Activated CD4-positive, alpha-beta T cell treated with anti-CD3 and anti-CD28 coated beads for 4 hours (primary cell): Measurements from ENCODE around the gene MAB21L2.
"Not testable (repeated sequence)": the region's sequence is repeated elsewhere in the genome, so short reads cannot be mapped to it uniquely, and the experiment has no call there.

Source experiments
- DNase-seq, 2 donors: peaks; one replicate each; pipeline ENCODE4 v3.0.0-alpha.2; 2020

The MAB21L2 gene

DNA sequence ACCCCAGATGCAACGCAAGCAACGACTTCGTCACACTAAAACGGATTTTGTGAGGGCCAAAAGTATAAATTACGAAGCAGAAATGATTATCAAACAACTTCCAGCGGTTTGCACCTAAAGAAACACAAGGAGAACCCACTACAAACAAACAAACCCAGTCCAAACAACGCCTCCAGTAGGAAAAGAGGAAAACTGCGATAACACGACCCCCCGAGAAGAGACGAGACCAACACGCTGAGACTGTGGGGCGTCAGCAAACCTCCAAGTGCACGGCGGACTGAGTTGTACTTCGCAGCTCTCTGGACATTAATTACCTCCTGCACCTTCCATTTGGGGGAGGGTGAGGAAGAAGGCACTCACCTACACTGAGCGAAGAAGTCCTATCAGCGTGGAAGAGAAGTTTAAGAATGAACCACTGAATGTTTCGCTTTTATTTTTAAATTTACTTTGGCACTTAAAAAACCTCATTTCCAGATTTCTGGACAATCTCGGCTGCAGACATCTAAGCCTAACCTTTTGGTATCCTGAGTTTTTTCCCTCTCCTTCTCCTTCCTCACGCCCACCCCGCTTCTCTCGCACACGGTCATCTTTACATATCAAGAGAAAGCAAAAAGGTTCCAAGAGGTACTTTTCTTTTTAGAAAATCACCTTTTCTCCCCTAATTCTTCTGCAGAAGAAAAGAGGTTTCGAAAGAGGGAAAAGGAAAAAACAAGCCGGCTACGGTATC is at the start of gene MAB21L2:
Gene MAB21L2 (plus strand): TSS at position 6 of the 727 bp plus-strand sequence. CDS start 879 bp downstream, outside the sequence.
- no peak for DNase-seq

DNA sequence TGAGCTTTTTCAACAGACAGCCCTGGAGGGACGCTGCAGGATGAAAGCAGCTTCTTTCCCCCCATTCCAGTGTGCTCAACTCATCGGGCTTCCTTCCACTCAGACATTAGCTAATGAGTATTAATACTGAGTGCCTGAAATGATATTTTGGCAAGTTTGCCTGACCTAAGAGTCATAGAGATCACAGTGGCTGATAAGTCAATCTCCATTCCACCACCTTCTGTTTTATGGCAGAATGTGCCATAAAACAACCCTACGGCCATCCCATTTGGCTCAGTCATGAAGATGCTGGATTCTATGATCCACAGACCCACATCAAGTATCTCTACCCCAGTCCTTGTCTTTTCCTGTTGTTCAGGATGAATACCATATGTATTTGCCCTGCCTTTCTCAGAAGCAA is 48.3 kb upstream of the MAB21L2 start:
- DNase-seq, result no peak

DNA sequence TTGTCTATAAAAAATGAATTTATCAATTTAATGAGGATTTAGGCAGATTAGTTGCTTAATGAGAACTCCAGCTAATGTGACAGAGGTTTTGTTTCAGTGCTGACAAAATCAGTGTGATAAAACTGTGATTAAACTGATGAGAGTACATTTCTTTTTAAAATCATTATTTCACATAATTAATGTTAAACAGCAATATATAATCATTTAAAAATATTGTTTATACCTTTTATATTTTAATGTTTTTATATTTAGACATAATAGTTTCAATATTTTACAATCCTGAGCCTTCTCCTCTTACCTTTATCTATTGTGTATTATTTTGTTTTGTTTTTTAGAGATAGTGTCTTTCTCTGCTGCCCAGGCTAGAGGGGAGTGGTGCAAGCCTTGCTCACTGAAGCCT is 47.1 kb upstream of the MAB21L2 start:
- no peak for DNase-seq

DNA sequence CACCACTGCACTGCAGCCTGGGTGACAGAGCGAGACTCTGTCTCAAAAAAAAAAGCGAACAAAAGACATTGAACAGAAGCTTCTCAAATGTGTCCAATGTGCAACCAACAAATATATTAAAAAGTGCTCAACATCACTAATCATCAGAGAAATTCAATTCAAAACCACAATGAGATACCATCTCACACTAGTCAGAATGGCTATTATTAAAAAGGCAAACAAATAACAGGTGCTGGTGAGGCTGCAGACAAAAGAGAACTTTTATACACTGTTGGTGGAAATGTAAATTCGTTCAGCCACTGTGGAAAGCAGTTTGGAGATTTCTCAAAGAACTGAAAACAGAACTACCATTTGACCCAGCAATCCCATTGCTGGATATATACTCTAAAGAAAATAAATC is 44.0 kb upstream of the MAB21L2 start:
- DNase-seq, result not testable (repeated sequence)

DNA sequence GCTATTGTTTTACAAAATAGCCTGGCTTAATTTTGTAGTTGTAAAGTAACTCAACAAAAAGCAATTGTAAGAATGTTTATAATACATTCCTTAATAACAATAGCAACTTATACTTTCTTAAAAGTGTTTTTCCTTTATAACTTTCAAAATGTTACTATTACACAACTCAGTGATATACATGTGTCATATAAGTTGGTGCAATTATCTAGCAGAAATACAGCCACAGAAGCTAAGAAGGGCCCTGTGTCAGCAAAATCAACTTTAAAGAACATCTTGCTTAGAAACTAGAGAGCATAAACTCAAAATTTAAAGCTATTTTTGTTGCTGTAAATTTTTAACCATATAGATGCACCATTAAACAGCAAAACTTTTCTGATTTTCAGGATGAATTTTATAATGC is 41.4 kb upstream of the MAB21L2 start:
- no peak for DNase-seq

DNA sequence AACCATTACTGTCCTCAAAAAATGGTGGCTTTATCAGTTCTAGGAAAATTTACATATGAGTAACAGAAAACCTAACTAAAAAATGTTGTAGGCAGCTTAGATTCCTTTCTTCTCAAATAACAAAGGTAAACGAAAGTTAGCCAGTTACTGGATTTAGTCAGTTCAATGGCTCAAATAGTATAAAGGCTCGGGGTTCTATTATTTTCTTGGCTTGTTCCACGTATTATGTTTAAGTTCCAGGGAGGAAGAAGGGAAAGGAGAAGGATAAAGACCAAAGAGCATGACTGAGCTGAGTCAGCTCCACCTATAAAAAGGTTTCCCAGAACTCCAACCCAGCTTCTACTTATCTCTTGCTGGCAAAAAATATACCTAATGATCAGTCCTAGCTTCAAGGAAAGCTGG is 41.0 kb upstream of the MAB21L2 start:
- no peak for DNase-seq

DNA sequence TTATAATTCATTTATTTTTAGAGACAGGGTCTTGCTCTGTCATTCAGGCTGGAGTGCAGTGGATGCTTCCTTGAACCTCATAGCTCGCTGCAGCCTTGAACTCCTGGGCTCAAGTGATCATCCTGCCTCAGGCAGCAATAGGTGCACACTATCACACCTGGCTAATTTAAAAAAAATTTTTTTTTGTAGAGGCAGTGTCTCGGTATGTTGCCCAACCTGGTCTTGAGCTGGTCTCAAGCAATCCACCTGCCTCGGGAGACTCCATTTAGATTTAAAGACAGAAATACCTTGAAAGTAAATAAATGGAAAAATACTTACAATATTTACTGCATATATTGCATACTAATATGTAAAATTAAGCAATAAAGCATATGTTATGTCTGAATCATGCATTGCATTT is 40.3 kb upstream of the MAB21L2 start:
- DNase-seq, result no peak

DNA sequence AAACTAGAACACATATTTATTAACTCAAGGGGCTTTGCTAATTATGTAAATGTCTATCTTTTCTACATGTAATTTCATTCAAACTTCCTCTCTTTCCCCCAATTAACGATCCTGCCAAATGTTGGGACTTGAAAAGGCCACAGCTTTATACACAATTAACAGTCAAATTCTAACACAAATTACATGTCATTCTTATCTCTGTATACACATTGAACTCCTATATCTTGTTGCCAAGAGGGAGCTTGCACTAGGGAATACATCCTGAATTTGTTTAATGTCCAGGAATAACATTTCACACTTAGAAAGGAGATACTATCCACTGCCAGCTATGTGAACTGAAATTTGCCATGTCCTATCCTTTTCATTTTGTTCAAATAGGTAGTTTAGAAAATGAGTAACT is 38.9 kb upstream of the MAB21L2 start:
- DNase-seq, result no peak

DNA sequence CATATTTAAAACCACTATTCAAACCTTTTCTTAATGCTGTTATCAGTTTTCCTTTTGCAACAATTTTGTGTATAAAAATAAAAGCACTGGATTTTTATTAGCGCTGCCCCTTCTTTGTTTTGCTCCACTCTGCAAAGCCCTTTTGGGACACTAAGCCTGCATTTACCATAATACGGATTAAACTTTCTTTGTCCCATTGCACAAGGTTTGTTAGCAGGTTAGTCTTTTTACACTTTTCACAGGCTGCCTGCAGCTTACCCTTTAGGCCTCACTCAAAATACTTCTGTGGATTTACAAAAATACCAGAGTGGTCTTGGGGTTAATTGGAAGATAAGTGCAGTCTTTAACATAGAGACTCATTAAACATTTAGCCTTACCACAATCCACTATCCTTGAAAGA is 35.7 kb upstream of the MAB21L2 start:
- no peak for DNase-seq

DNA sequence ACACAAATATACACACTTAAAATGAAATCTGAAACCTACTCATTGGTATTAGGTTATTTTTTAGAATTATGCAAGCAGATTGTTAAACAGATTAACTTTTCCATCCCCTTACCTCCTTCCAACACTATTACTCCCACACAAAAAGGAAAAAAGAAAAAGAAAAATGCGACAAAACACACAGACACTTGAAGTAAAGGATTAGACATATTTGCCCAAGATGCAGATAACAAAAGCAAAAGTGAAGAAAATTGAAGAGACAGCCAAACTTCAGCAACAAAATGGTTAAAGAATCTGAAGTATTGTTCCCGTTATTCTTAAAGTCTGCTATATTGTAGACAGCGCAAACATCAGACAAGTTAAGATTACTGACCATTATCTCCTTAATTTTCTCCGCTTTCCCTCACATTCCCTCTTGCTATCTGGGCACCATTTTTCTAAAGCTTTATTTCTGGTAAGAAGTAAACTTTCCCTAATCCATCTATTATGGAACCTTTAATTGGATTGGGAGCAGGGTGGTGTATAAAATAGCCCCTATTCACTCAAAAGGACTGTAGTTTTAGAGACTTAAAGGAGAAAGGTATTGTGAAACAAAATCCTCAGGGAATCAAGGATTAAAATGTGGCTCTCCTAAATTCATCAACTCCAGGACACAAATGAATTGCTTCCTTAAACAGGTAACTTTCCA is 34.7 kb upstream of the MAB21L2 start:
- DNase-seq, result no peak

DNA sequence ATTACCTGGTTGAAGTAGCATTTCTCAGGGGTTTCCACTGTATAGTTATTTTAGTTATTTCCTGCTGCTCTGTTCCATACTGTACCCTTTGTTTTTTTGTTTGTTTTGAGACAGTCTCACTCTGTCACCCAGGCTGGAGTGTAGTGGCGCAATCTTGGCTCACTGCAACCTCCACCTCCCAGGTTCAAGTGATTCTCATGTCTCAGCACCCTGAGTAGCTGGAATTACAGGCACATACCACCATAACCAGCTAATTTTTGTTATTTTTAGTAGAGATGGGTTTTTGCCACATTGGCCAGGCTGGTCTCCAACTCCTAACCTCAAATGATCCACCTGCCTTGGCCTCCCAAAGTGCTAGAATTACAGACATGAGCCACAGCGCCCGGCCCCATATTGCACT is 24.1 kb upstream of the MAB21L2 start:
- DNase-seq, result not testable (repeated sequence)

DNA sequence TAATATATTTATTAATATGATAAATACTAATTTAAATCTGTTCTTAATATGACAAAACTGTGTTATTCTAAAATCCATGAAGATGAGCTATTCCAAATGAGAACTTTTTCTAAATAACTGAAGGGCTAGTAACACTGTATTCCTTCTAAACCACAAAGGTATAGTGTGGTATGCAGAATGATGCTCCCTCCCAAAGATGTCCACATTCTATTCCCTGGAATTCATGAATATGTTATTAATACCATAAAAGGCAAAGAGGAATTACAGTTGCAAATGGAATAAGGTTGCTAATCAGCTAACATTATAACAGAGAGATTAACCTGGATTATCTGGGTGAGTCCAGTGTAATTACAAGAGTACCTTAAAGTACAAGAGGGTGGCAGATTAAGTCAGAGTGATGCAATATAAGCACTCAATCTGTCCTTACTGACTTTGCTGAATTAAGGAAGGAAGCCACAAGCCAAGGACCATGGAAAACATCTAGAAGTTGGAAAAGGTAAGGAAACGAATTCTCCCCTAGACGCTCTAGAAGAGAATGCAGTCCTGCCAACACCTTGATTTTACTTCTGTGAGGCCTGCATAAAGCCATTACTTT is 20.7 kb upstream of the MAB21L2 start:
- DNase-seq, result no peak

DNA sequence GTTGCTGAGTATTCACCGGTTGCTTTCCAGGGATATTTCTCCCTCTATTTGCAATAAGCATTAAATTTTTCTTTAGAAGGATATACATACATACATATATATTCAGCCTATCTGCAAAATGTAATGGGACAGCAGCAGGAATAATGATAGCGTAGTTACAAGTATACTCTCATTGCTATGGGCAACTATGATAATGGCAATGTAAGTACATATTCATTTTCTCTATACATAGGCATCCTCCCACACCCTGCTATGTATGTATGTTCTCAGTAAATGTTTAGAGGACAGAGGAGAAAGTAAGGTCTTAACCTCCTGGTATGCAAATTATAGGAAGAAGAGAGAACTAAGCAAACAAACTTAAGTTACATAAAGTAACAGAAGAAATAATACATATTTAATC is 19.7 kb upstream of the MAB21L2 start:
- no peak for DNase-seq

DNA sequence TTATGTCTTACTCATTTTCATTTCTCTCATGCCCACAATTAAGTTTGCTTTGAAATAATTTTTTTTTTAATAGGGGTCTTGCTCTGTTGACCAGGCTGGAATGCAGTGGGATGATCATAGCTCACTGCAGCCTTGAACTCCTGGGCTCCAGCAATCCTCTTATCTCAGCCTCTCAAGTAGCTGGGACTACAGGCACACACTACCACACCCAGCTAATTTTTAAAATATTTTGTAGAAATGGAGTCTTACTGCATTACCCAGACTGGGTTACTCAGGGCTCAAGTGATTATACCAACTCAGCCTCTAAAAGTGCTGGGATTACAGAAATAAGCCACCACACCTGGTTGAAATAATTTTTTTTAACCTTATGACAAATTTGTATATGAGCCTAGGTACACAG is 19.2 kb upstream of the MAB21L2 start:
- no peak for DNase-seq

DNA sequence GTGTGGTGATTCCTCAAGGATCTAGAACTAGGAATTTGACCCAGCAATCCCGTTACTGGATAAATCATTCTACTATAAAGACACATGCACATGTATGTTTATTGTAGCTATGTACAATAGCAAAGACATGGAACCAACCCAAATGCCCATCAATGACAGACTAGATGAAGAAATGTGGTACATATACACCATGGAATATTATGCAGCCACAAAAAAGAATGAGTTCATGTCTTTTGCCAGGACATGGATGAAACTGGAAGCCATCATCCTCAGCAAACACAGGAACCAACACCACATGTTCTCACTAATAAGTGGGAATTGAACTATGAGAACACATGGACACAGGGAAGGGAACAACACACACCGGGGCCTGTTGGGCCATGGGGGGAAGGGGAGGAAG is 17.0 kb upstream of the MAB21L2 start:
- DNase-seq, result not testable (repeated sequence)

DNA sequence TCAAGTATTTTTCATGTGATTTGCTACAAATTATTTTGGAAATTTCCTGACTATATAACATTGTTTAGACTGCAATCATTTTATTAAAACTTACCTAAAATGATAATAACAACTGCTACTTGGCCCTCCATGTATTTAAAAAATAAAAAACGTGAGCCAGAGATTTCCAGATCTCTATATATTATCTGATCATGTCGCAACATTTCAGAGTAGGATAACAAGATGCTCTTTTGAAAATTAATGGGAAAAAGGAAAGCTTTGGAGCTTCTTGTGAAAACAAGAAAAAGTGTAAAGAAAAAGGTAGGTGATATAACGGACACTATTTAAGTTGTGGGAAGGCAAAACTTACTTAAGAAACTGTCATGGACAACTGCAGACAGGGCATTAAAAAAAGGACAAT is 14.9 kb upstream of the MAB21L2 start:
- no peak for DNase-seq

DNA sequence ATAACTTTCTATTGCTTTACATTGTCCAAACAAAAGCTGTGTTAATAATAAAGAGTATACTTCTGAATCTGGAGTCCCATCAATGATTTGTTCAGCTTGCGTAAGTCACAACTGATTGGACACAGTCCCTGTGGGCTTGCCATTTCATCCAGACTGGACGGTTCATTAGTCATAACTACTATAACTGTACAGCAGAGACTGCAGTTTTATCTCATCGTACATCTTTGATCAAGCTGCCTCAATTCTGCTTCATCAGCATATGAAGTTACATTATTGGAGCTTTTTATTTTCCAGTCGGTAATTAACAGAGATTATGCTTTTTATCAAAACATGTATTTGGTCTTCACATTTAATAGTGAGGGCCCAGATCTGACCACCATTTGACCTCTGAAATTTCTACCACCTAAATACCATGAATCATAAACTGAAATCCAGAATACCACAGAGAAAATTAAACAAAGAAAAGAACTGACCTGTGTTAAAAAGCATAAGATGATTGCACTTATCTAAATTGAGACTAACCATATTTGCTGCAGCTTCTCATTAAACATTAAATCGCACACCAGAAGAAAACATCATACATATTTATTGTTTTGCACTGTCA is 12.5 kb upstream of the MAB21L2 start:
- DNase-seq, result no peak

DNA sequence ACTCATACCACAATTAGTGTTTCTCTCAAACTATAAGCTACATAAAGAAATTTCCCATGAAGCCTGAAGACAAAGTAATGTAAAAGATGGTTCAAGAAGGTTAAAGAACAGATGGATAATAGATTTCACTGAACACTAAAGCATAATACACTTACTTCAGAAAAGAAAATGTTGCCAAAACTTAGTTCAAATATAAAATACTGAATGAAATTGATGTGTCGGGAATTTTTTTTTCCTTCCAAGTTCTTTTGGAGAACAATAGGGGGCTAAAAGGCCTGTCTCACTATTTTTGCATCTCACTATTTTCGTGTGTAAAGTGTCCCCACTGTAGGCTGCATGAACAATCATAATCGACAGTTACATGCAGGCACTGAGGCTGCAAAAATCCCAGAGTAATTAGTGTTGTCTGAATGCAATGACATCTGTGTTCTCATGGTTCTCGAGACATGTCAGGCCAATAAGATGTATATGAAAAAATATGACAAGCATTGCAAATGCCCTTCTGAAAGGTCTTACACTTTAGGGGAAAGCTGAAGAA is 11.9 kb upstream of the MAB21L2 start:
- DNase-seq, result no peak

DNA sequence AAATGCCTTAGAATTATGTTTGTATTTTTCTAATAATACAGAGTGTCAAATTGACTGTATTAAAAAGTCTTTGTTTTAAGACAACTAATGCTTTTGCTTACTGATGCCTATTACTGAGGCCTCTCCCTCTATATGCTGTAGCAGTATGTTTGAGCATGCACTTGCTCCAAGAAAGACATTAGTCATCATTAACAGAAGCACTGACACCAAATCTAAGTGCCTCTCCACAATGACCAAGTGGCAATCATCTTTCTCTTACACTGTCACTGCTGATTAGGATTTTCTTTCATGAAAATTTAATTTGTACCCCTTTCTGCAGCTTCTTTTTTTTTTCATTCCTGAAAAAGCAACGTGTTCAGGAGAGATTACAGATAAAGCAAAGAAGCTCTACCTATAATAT is 11.1 kb upstream of the MAB21L2 start:
- no peak for DNase-seq

DNA sequence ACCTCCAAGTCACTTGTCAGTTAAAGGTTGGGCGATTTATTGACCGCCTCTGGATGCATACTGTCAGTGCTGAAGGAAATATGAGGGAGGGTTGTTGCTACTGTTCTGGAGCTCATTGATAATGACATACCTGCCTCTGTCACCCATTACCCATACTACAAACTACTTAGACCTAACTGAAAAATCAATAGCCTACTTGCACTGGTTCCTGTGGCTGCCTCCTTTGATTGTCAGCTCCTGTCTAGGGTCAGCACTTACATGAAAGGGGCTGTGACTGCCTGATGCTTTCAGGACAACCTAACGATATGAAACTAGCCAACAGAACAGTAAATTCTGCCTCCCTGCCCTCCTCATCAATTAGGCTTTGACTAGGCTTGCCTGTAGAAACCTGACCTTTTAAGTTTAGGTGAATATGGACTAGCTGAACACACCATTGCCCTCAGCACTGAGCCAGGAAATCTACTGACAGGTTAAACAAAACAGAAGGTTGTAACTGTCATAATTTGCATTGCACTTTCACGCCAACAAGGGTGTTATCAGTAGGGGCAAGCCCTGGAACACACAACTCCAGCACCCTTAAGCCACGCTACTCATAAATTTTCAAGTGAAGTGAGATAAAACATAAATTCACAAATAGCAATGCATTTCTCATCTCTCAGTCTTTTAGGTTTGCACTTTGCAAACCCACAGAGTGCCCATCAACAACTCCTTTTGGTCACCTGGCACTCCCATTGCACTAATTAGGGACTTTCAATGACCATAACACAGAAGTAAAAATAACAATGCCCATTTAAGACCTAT is 9.0 kb upstream of the MAB21L2 start:
- DNase-seq, result no peak

DNA sequence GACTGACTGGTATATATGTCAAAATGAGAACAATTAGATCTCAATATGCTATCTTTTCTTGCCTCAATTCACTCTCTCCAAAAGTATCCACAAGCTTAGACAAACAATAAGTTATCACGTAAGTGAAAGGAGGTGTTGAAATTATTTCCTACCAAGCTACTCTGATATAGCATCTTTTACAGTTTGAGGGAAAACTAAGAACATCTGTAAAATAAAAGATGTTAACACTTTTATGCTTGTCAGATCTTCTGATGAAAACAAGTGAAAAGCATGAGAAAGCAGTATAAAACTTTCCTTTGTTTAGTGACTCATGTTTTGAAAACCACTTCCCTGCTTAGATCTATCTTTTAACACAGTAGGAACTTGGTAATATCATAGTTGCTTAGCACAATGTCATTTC is 8.4 kb upstream of the MAB21L2 start:
- no peak for DNase-seq

DNA sequence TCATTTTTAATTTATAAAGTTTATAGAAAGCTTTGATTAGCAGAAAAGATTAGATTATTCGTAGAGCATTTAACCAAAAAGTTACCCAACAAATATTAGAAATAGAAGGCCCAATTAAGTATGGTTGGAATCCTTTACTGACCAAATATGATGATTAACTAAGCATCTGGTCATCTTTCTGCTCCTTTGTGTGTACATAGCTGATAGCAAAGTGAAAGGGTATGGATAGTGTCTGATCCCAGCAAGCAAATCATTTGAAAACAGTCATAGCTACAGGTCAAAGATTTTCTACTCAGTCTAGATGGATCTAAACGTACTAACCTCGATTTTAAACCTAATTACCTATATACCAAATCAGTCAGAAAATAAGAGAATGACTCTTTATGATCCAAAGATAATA is 7.3 kb upstream of the MAB21L2 start:
- no peak for DNase-seq

DNA sequence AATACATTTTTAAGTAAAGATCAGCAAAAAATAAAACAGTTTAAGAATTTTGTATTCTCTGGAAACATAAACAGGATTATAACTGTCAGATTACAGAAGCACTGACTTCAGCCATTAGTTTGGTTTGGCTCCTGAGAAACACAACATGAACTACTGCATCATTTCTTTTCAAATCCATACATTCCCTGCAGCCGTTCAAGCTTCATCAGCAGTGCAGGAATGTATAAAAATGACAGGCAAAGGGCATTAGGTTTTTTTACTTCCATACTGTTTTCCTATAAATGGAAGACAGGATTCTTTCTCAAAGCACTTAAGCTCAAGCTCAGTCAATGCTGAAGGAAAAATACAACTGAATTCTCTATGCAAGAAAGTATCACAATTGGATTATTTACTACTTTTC is 4.2 kb upstream of the MAB21L2 start:
- DNase-seq, result no peak
